Amniotic epithelial cell (primary cell): ENCODE data around the gene TXNL1.
"Not testable (repeated sequence)": the region's sequence is repeated elsewhere in the genome, so short reads cannot be mapped to it uniquely, and the experiment has no call there.

Experiments used
- DNase-seq: peaks from one replicate; pipeline ENCODE4 v3.0.0-alpha.2; 2010; ENCODE audit warnings: low read depth

TXNL1 gene

GRCh38 chr18:56638232-56639103, at the start of gene TXNL1:
TSS of gene TXNL1 (minus strand) at chr18:56638592. CDS start at chr18:56638440, 152 bp downstream.
- DNase-seq = peak; percentile 98

DNA sequence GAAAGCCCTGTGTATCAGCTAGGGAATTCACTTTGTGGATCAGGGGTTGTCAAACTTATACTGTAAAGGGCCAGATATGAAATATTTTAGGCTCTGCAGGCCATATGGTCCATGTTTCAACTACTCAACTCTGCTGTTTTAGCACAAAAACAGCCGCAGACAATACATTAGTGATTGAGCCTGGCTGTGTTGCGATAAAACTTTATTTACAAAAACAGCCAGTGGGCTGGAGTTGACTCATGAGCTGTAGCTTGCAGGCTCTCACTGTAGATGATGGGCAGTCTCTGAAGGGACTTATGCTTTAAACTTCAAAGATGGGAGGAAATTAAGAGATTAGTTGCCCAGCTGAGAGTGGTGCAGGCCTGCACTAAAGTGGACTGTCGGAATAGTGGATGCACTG, 45.9 kb upstream of the TXNL1 start:
- no peak for DNase-seq

DNA sequence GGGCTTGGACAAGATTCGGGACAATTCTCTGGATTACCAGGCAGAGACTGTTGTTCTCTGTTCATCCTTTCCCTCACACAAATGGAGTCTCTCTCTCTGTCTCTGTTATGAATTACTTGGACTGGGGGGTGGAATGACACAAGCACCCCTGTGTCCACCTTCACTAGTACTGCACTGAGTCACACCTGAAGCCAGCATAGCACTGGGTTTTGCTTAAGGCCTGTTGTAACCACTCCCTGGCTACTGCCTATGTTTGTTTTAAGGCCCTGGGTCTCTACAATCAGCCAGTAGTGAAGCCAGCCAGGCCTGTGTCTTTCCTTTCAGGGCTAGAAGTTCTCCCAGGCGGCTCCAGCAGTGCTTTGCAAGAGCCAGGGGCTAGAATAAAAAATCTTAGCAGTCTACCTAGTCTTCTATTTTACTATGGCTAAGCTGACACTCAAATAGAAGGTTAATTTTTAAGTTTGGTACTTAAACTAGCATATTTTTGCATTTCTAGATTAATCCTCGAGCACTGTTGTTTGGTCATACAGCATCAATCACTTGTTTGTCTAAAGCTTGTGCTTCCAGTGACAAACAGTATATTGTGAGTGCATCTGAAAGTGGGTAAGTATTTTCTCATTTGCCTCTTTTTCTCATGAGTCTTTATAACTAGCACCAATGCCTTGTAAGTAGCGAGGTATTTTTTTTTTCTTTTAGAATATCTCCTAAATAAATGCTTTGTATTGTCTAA, 40.6 kb upstream of the TXNL1 start:
- DNase-seq = peak; percentile 5

DNA sequence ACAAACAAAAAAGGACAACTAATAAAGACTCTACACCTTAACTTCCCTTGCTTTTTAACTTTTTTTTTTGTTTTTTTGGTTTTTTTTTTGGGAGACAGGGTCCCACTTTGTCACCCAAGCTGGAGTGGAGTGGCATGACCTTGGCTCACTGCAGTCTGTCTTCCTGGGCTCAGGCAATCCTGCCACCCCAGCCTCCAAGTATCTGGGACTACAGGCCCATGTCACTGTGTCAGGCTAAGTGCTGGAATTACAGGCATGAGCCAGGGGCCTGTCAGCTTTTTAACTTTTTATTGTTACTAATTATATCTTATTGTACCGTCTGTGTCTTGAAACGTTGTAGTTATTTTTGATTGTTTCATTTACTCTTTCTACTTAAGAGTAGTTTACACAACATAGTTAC, 38.2 kb upstream of the TXNL1 start:
- no peak for DNase-seq

DNA sequence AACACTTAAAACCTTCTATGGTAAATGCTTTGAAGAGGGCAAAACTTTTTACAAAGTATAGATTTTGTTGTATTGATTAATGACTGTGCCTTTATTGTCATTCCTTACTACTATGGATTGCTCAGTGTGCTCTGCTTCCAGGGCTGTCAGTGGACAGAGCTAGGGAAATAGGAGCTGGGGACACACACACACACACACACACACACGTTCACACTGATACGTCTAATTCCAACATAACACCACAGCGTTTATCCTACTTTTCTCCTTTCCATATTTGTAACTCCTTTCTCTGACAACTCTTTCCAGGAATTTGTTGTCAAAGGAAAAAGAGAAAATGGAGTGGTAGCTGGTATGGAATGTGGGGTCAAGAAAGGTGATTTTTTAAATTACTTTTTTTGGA, 34.6 kb upstream of the TXNL1 start:
- DNase-seq = no peak

DNA sequence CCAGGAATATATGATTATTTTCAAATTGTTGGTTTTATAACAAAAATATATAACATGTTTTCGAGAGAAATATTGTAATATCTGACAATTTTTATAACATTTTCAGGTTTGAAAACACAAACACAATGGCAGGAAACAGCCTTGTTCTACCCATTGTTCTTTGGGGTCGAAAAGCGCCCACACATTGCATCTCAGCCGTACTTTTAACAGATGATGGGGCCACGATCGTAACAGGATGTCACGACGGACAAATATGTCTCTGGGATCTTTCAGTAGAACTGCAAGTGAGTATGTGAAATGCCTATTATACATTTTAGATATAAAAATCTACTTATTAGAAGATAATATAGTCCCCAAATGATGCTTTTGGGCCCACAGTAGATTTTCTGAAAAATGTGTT, 34.0 kb upstream of the TXNL1 start:
- DNase-seq = no peak

- no peak for DNase-seq
Observed at GRCh38 chr18:56662902-56663301, 24.5 kb upstream of the TXNL1 start.

DNA sequence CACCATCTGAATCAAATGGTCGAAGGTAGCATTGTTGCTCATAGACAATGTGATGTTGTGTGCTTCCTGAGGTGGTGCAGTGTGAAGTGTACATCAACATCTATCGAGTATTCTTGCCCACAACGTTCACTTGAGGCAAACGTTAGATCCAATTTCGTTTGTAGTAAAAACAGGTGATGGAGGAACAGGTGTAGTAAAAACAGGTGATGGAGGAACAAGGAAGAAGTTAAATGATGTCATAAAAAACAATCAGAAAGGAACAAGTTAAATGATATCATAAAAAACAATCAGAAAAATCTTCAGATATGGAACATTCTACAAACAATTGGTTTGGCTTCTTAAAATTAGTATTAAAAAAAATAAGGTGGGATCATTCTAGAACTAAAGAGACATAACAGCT, 24.1 kb upstream of the TXNL1 start:
- no peak for DNase-seq

- DNase-seq = no peak
Observed at GRCh38 chr18:56662063-56662408, 23.6 kb upstream of the TXNL1 start.

DNA sequence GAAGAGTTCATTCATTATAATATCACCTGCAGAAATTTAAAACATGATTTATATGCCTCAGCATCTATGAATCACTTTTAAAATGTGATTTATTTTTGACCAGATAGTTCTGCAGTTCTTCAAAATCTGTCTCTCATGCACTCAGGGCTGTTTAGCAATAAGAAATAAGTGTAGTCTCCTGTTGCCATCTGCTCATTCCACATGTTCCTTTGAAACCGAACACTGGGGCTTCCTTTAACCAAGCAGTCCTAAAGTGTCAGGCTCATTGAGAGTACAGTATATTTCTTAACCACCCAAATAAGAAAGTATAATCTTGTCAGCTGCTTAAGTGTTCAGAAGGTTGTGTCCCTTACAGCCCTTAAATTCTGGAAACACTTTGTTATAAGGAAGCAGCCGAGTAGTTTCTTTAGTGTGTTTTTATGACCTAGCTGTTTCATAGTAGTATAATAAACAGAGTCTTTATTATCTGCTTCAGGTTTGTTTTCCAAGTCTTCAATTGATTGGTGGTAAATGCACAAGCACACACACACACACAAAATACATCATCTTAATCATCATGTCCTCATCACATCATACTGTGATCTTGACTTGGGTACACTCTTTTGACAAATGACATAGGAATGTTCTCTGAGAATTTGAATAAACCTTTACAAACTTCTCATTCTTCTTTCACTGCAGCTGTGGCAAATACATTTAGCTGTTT, 23.1 kb upstream of the TXNL1 start:
- no peak for DNase-seq

DNA sequence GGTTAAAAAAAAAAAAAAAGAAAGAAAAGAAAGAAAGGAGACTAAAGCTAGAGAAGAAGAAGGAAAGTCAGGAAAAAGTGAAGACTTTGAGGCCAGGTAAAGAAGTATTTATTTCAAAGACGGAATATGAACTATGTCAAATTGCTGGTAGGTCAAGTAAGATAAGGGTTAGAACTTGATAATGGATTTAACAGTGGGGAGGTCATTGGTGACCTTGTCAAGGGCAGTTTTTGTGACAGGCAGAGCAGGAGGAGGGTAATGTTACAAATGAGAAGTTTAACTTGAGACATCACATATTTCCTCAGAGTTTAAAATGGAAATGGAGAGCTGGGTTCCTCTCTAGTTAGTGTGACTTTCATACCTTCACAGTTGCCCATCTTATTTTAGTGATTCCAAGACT, 22.3 kb upstream of the TXNL1 start:
- no peak for DNase-seq

DNA sequence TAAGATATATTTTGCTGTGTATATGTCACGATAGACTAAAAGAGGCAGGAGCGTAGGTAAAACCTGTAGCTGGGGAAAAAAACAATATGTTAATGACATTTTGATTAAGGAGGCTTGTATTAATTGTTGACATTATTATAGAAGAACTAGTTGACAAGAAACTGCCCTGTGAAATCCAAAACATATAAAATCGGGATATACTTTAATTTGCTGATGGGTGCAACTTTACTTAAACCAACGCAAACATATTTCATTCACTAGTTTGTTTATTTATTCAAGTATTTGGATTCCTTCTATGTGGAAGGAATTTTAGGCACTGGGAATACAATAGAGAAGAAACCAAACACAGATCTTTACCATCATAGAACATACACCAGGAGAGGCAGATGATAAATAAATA, 20.7 kb upstream of the TXNL1 start:
- no peak for DNase-seq

GRCh38 chr18:56658261-56658660, 19.9 kb upstream of the TXNL1 start:
- DNase-seq = peak; percentile 14

DNA sequence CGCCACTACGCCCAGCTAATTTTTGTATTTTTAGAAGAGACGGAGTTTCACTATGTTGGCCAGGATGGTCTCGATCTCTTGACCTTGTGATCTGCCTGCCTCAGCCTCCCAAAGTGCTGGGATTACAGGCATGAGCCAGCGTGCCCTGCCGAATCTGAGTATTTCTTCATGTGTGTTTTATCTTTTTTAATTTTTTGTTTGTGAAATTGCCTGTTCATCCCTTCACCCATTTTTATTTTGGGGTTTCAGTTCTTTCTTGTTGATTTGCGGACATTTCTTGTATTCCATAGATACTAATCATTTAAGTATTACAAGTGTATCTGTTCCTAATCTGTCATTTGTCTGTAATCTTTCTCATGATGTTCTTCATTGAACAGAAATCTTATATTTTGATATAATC, 15.9 kb upstream of the TXNL1 start:
- not testable (repeated sequence) for DNase-seq

- no peak for DNase-seq
Observed at GRCh38 chr18:56652802-56653201, 14.4 kb upstream of the TXNL1 start.

- DNase-seq = no peak
Observed at GRCh38 chr18:56651771-56652092, 13.3 kb upstream of the TXNL1 start.

GRCh38 chr18:56650944-56651770, 12.8 kb upstream of the TXNL1 start, which contains the start of gene WDR7:
TSS of gene WDR7 (plus strand) at chr18:56651359. CDS start at chr18:56672516, 21,157 bp downstream.
- peak; percentile 99 for DNase-seq

- peak; percentile 7 for DNase-seq
Observed at GRCh38 chr18:56649996-56650395, 11.6 kb upstream of the TXNL1 start.

- DNase-seq = no peak
Observed at GRCh38 chr18:56647951-56648893, 9.8 kb upstream of the TXNL1 start.

- DNase-seq = no peak
Observed at GRCh38 chr18:56647071-56647470, 8.7 kb upstream of the TXNL1 start.
